Measurements from ENCODE around the gene ANKRD44.

Gene ANKRD44

DNA sequence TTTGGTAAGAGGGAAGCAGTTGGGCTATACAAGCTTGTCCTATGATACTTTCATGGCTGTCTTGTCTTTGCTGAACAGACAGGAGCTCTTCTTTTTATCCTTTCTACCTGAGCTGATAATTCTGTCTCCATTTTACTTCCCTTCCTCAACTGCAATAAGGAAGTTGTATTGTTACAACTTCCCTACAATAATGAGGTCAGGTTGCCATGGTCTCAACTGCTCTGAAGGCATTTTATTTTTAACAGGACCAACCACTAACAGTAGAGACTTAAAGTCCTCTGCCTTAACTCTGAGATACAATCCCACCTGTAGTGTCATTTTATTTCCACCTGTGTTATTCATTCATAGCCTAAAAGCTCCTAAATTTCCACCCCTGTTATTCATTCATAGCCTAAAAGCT, 265.5 kb downstream of the ANKRD44 start:
- TF ChIP-seq POLR2AphosphoS5 (IDR thresholded peaks at IDR 0.05; ENCODE audit: low read depth, low read length), result no peak
- TF ChIP-seq, protein P1, sequence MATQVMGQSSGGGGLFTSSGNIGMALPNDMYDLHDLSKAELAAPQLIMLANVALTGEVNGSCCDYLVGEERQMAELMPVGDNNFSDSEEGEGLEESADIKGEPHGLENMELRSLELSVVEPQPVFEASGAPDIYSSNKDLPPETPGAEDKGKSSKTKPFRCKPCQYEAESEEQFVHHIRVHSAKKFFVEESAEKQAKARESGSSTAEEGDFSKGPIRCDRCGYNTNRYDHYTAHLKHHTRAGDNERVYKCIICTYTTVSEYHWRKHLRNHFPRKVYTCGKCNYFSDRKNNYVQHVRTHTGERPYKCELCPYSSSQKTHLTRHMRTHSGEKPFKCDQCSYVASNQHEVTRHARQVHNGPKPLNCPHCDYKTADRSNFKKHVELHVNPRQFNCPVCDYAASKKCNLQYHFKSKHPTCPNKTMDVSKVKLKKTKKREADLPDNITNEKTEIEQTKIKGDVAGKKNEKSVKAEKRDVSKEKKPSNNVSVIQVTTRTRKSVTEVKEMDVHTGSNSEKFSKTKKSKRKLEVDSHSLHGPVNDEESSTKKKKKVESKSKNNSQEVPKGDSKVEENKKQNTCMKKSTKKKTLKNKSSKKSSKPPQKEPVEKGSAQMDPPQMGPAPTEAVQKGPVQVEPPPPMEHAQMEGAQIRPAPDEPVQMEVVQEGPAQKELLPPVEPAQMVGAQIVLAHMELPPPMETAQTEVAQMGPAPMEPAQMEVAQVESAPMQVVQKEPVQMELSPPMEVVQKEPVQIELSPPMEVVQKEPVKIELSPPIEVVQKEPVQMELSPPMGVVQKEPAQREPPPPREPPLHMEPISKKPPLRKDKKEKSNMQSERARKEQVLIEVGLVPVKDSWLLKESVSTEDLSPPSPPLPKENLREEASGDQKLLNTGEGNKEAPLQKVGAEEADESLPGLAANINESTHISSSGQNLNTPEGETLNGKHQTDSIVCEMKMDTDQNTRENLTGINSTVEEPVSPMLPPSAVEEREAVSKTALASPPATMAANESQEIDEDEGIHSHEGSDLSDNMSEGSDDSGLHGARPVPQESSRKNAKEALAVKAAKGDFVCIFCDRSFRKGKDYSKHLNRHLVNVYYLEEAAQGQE (IDR thresholded peaks at IDR 0.05; ENCODE audit: insufficient read depth in 1 of 2, low read depth in 2 of 2, low read length in 2 of 2), result no peak

DNA sequence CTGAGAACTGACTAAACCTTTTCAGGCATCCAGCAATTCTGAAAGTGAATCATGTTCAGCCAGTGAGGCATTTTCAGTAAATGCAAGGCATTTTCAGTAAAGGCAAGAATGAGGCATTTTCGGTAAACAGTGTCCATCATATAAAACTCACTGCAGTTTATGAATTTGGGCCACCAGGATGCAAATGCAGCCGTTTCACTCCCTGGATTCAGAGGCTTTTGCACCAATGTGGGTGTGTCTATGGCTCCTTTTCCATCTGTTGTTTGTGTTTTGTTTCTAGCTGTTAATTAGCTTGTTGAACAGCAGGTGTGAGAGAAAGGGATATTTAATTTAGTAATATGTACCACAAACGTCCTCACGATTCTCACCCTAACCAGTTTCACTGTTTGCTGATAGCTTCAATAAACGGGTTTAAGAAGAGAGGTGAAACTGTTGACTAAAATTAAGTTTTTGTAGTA, 267.8 kb downstream of the ANKRD44 start:
- TF ChIP-seq FOXP2 (optimal IDR thresholded peaks at IDR 0.05; ENCODE audit: borderline replicate concordance, extremely low read depth, extremely low read length, insufficient read depth) (no peak), SIN3A (IDR thresholded peaks at IDR 0.05; ENCODE audit: borderline replicate concordance, insufficient read depth, low read length) (no peak), POLR2AphosphoS5 (IDR thresholded peaks at IDR 0.05; ENCODE audit: low read depth, low read length) (no peak), TAF1 (IDR thresholded peaks at IDR 0.05; ENCODE audit: borderline replicate concordance, insufficient read depth, low read length) (no peak)
- TF ChIP-seq, protein P1 (IDR thresholded peaks at IDR 0.05; ENCODE audit: insufficient read depth in 1 of 2, low read depth in 2 of 2, low read length in 2 of 2), result no peak

DNA sequence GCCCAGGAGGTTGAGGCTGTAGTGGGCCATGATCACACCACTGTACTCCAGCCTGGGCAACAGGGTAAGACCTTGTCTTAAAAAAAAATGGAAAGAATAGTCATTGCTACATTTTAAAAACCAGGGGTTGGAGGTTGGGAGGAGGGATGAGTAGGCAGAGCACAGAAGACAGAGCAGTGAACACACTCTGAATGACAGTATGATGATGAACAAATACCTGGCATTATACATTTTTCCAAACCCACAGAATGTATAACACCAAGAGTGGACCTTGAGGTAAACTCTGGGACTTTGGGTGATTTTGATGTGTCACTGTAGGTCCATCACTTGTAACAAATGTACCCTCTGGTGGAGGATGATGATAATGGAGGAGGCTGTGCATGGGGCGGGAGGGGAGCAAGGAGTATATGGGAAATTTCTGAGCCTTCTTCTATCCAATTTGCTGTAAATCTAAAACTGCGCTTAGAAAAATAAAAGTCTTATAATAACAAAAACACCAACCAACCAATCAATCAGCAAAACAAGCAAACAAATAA, 272.6 kb downstream of the ANKRD44 start:
- TF ChIP-seq FOXP2 (optimal IDR thresholded peaks at IDR 0.05; ENCODE audit: borderline replicate concordance, extremely low read depth, extremely low read length, insufficient read depth) (no peak), POLR2AphosphoS5 (IDR thresholded peaks at IDR 0.05; ENCODE audit: low read depth, low read length) (no peak), TAF1 (IDR thresholded peaks at IDR 0.05; ENCODE audit: borderline replicate concordance, insufficient read depth, low read length) (no peak), SIN3A (IDR thresholded peaks at IDR 0.05; ENCODE audit: borderline replicate concordance, insufficient read depth, low read length) (no peak)
- TF ChIP-seq, protein P1 (IDR thresholded peaks at IDR 0.05; ENCODE audit: insufficient read depth in 1 of 2, low read depth in 2 of 2, low read length in 2 of 2), result no peak

DNA sequence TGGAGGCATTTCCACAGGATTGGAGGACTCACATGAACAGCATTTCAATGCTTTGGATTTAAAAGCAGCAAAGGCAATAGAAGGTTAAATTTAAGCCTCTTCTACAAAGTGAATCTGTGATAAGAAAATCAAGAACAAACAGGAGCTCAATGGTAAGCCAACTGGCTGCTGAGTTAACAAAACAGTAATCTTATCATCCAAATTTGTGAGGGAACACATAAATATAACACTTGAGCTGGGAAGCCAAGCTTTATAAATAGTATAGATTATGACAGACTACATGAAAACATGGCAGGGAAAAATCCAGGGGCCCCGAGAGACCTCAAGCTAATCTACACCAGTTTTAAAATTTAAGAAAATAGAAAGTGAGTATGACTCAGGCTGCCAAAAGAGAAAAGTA, 275.6 kb downstream of the ANKRD44 start:
- TF ChIP-seq FOXP2 (optimal IDR thresholded peaks at IDR 0.05; ENCODE audit: borderline replicate concordance, extremely low read depth, extremely low read length, insufficient read depth) (no peak), POLR2AphosphoS5 (IDR thresholded peaks at IDR 0.05; ENCODE audit: low read depth, low read length) (no peak)

DNA sequence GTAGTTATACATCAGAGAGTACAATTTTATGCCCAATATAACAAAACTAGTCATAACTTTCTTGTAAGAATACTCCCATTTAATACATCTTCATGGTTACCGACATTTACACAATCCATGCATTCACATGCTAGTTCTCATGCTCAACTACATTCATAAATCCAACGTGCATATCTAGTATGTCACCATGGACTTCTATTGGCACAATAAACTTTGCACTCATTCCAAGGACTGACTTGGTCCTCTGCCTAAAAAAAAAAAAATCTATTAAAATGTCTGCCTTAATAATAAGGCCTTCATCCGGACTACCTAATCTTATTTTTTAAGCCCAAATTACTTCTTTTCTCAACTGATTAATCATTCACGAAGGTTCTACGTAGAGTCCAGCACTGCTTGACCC, 276.3 kb downstream of the ANKRD44 start:
- TF ChIP-seq, protein P1 (IDR thresholded peaks at IDR 0.05; ENCODE audit: insufficient read depth in 1 of 2, low read depth in 2 of 2, low read length in 2 of 2), result no peak
- TF ChIP-seq TAF1 (IDR thresholded peaks at IDR 0.05; ENCODE audit: borderline replicate concordance, insufficient read depth, low read length) (no peak), POLR2AphosphoS5 (IDR thresholded peaks at IDR 0.05; ENCODE audit: low read depth, low read length) (no peak), SIN3A (IDR thresholded peaks at IDR 0.05; ENCODE audit: borderline replicate concordance, insufficient read depth, low read length) (no peak), FOXP2 (optimal IDR thresholded peaks at IDR 0.05; ENCODE audit: borderline replicate concordance, extremely low read depth, extremely low read length, insufficient read depth) (no peak)

Measured in PFSK-1 (cell line).